MM.1S (cell line): ENCODE data around the gene DSCAM.
A peak's percentile ranks its signal among the peaks of the same experiment; 100 is the strongest.

Experiments used
- CTCF ChIP-seq: fragments of 300-600 bp; sonication (generic); IDR thresholded peaks from 2 replicates; pipeline ENCODE4 v1.5.1; 2016; ENCODE audit warnings: antibody characterized with exemption, low read length, mixed read lengths
- EZH2 ChIP-seq: fragments of 300-600 bp; sonication (generic); optimal IDR thresholded peaks from 2 replicates; pipeline ENCODE3; 2017; ENCODE audit warnings: low read depth, mild to moderate bottlenecking, antibody characterized with exemption, low read length, mixed read lengths

DNA sequence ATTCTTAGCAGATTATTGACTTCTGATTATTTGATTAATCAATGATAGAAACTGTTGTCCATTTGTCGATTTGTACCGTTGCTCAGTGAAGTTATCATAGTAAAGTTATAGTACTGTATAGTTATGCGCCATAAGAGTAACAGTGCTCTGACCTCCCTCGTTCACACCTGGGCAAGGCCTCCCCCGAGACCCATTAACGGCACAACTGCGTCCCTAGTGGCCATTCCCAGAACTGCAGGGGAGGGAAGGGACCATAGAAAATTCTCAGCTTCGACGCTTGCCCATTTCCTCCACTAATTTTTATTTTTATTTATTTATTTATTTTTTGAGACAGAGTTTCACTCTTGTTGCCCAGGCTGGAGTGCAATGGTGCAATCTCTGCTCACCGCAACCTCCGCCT is 334.4 kb downstream of the DSCAM start:
- TF ChIP-seq CTCF (peak; percentile 72), EZH2 (no peak)
